K562 (cell line): ENCODE measurements around the gene HSPA4. TPM values are rescaled to one million over a fixed set of nuclear protein-coding genes. Genes with fewer than 3 reads are reported as not detected.

Experiments
- ATAC-seq: fragments of 200-7000 bp; cut with Tn5 transposase; 3 replicates; pipeline ENCODE4 v1.9.1; 2020; ENCODE audit warnings: moderate library complexity
- BruUV-seq: library from RNA; stranded (reverse); fragments of 400-500 nt; replicated peaks from 2 replicates; lab custom pipeline; 2021; lab: Mats Ljungman, UMichigan
- CTCF ChIA-PET: fragments of 300-600 bp; formaldehyde crosslinking; extraction: SDS; loops from one replicate; lab custom pipeline; 2021; ENCODE audit warnings: low intra/inter-chr PET ratio; lab: Yijun Ruan, JAX
- POLR2A ChIA-PET: fragments of 300-600, 350-650 bp; sonication (Branson Sonifier 250); formaldehyde crosslinking; extraction: SDS; loops from one replicate; lab custom pipeline; 2021; ENCODE audit warnings: antibody characterized with exemption, inconsistent platforms; lab: Yijun Ruan, JAX
- DNase-seq, 4 experiments: peaks; one replicate each; pipeline versions ENCODE4 v3.0.0 to v3.0.0-alpha.2; 2011 to 2018; ENCODE audit warnings: low spot score in 3 of 4, mixed read lengths in 3 of 4; ENCODE audit errors: extremely low read depth in 1 of 4
- FAIRE-seq: peaks from 2 replicates; lab custom pipeline; 2011; peaks lifted over from hg19 to GRCh38; lab: Jason Lieb, UNC
- H2AFZ ChIP-seq: 2 replicates; pipeline ENCODE4 v1.6.0; 2011; ENCODE audit warnings: low read depth, low read length, control low read depth, inconsistent platforms
- H3K27ac ChIP-seq: fragments of 200-600 bp; 3 replicates; pipeline ENCODE4 v1.8.0; 2011; ENCODE audit warnings: low read depth, mild to moderate bottlenecking, control low read depth, inconsistent platforms, low read length, moderate library complexity, mixed read lengths; ENCODE audit errors: extremely low read depth
- H3K27me3 ChIP-seq, 2 experiments: fragments of 300-600 bp in 1 of 2; 2 replicates in 1 of 2; 3 replicates in 1 of 2; pipeline versions ENCODE4 v1.6.0 to v1.8.0; 2011; ENCODE audit warnings: inconsistent platforms in 2 of 2, low read length in 2 of 2, mild to moderate bottlenecking in 1 of 2, mixed read lengths in 1 of 2, moderate library complexity in 1 of 2; ENCODE audit not compliant: control insufficient read depth in 2 of 2, insufficient read depth in 2 of 2
- H3K36me3 ChIP-seq: fragments of 300-600 bp; 3 replicates; pipeline ENCODE4 v1.8.0; 2011; ENCODE audit warnings: mild to moderate bottlenecking, low read length, inconsistent platforms; ENCODE audit not compliant: control insufficient read depth, insufficient read depth
- H3K4me1 ChIP-seq, 2 experiments: fragments of 200-600 bp in 1 of 2; replicated peaks in 1 of 2; 2 replicates in 1 of 2; 3 replicates in 1 of 2; pipeline versions ENCODE4 v1.5.1 to v1.8.0; 2011; ENCODE audit warnings: inconsistent platforms in 2 of 2, low read length in 2 of 2, mild to moderate bottlenecking in 1 of 2, mixed read lengths in 1 of 2, moderate library complexity in 1 of 2; ENCODE audit not compliant: control insufficient read depth in 2 of 2, insufficient read depth in 2 of 2
- H3K4me2 ChIP-seq: 2 replicates; pipeline ENCODE4 v1.6.1; 2011; ENCODE audit warnings: low read length, control low read depth, inconsistent platforms, mixed read lengths; ENCODE audit not compliant: insufficient read depth
- H3K4me3 ChIP-seq: fragments of 200-600 bp; sonication (generic), shearing (Covaris generic); 2 replicates; pipeline ENCODE4 v1.5.1; 2016; ENCODE audit warnings: control low read depth, inconsistent platforms
- H3K79me2 ChIP-seq: fragments of 200-600 bp; 3 replicates; pipeline ENCODE4 v1.8.0; 2011; ENCODE audit warnings: low read length, inconsistent platforms; ENCODE audit not compliant: control insufficient read depth, insufficient read depth
- H3K9ac ChIP-seq, 2 experiments: 2 replicates each; pipeline versions ENCODE4 v1.6.0 to v1.6.1; 2011; ENCODE audit warnings: low read depth in 2 of 2, low read length in 2 of 2, control low read depth in 1 of 2, inconsistent platforms in 1 of 2, mild to moderate bottlenecking in 1 of 2, mixed read lengths in 1 of 2; ENCODE audit not compliant: insufficient read depth in 1 of 2
- H3K9me1 ChIP-seq: one replicate; pipeline ENCODE4 v1.6.0; 2011; ENCODE audit warnings: inconsistent platforms, mild to moderate bottlenecking, low read length, moderate library complexity; ENCODE audit not compliant: control insufficient read depth, insufficient read depth
- H3K9me3 ChIP-seq: replicated peaks from 2 replicates; pipeline ENCODE4 v1.5.1; 2011; ENCODE audit warnings: low read depth, low read length, inconsistent platforms; ENCODE audit not compliant: control insufficient read depth, insufficient read depth
- H4K20me1 ChIP-seq: replicated peaks from 2 replicates; pipeline ENCODE4 v1.6.1; 2011; ENCODE audit warnings: low read length, inconsistent platforms, mixed read lengths; ENCODE audit not compliant: control insufficient read depth, insufficient read depth
- ATF6 ChIP-seq: sonication (generic); formaldehyde crosslinking; IDR thresholded peaks from 2 replicates; pipeline ENCODE4 v1.4.0; 2020; ENCODE audit warnings: mild to moderate bottlenecking, missing genetic modification reagents
- ESRRA ChIP-seq: fragments of 450-650 bp; IDR thresholded peaks from 2 replicates; pipeline ENCODE4 v1.6.1; 2014; ENCODE audit warnings: low read depth, mild to moderate bottlenecking, moderate library complexity, borderline replicate concordance
- FUS ChIP-seq: fragments of 200-400 bp; formaldehyde crosslinking; optimal IDR thresholded peaks from 2 replicates; pipeline ENCODE3; 2017; ENCODE audit warnings: low read depth, low read length
- IRF2 ChIP-seq: sonication (generic); formaldehyde crosslinking; IDR thresholded peaks from 2 replicates; pipeline ENCODE4 v1.8.1; 2022; ENCODE audit warnings: mild to moderate bottlenecking, missing genetic modification reagents
- KLF16 ChIP-seq: IDR thresholded peaks from 2 replicates; pipeline ENCODE4 v1.6.1; 2016; ENCODE audit warnings: antibody characterized with exemption
- NUFIP1 ChIP-seq: fragments of 450-650 bp; IDR thresholded peaks from 2 replicates; pipeline ENCODE4 v1.6.1; 2018; ENCODE audit not compliant: partially characterized antibody
- TEAD1 ChIP-seq, 2 experiments: fragments of 450-650 bp in 1 of 2; sonication (generic) in 1 of 2; formaldehyde crosslinking; IDR thresholded peaks; 2 replicates each; pipeline versions ENCODE4 v1.4.0 to v1.8.0; 2020 to 2022; ENCODE audit warnings: mild to moderate bottlenecking in 2 of 2, missing genetic modification reagents in 1 of 2
- ZC3H4 ChIP-seq: sonication (generic); formaldehyde crosslinking; IDR thresholded peaks from 2 replicates; pipeline ENCODE4 v1.9.0; 2021; ENCODE audit warnings: missing genetic modification reagents, borderline replicate concordance
- WGBS: fragments of 100-300 bp; shearing (Covaris generic); methylation state at CpG from one replicate; pipeline ENCODE4 v1.1.6; 2016; ENCODE audit warnings: low coverage, mixed read lengths; ENCODE audit not compliant: insufficient coverage; ENCODE audit errors: missing lambda C conversion rate; 5-methylcytosine and 5-hydroxymethylcytosine counted together
- in situ Hi-C: fragments of 300-500 bp; cut with MboI; formaldehyde crosslinking; loops from 4 replicates; pipeline ENCODE4 v1.15.0; 2018; ENCODE audit warnings: inconsistent platforms, mixed read lengths
- intact Hi-C: fragments of 100-400 bp; cut with micrococcal nuclease; formaldehyde crosslinking; loops from 2 replicates; pipeline ENCODE4 v1.14.2; 2022
- polyA plus RNA-seq, 8 experiments: library from polyadenylated mRNA; depleted of rRNA in 4 of 8; stranded (reverse) in 5 of 8; unstranded in 3 of 8; fragments of >200 nt; fragmentation: Nextera tagmentation in 2 of 8; fragmentation: Illumina TruSeq in 1 of 8; extraction: Ambion mirVana in 2 of 8; extraction: Trizol in 1 of 8; gene quantifications; 2 replicates each; pipeline versions ENCODE4 v1.2.1 to v1.2.3, GENCODE V29; 2011 to 2014; ENCODE audit warnings: inconsistent platforms in 1 of 8, missing spikeins in 1 of 8
- total RNA-seq, 7 experiments: library from RNA; depleted of rRNA in 6 of 7; stranded (reverse); fragments of >200 nt in 6 of 7; fragmentation: Illumina TruSeq in 2 of 7; extraction: Trizol in 2 of 7; gene quantifications; 2 replicates each; pipeline versions ENCODE4 v1.2.1 to v1.2.3, GENCODE V29; 2011 to 2021; ENCODE audit warnings: low replicate concordance in 1 of 7
- TF ChIP-seq, protein P1 (sequence below): sonication (generic); formaldehyde crosslinking; IDR thresholded peaks from 2 replicates; pipeline ENCODE4 v1.8.0; 2022; ENCODE audit warnings: mild to moderate bottlenecking, low read depth, missing genetic modification reagents
- TF ChIP-seq, protein P2 (sequence below): fragments of 250-450 bp; sonication (Bioruptor Pico); IDR thresholded peaks from 2 replicates; pipeline ENCODE4 v1.8.0; 2022; ENCODE audit warnings: moderate library complexity, mild to moderate bottlenecking, inconsistent platforms

HSPA4 gene
- total and polyA plus RNA-seq, 9 of the 15 experiments (the other 6 are each of a cell fraction or from before 2014, with no cell fraction given): 90.3 to 286 (median 148) TPM

DNA sequence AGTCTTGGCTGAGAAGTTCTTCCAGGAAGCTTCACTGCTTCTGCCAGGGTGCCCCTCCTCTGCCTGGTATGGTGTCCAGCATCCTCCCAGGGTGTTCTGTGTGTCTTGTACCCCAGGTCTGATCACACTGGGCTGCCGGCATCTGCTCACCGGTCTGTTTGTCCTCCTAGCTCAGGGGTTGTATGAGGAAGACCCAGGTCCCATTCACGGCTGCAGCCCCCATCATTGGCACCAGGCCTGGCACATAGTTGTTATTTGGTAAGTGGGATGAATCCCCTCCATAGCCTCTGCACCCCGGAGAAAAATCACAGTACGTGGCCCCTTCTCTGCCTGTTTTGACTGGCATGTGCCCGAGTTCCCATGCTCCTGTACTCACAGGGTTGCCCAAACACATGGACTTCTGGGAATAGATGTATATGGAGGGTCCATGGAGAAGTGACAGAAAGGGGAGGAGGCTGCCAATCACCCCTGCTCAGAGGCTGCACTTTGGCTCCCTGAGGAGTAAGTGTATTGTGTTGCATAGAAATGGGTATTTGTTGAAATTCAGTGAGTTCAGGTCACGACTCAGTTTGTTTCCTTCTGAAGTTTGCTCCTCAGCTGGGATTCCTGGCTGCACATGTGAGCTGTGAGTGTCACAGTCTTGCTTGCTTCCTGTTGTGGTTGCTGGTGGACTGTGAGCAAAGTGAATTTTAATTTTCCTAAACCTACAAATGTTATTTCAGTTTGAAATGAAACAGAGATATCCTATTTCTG, 96.2 kb downstream of the HSPA4 start:
- CTCF ChIA-PET: no interaction called here

More for the DNA sequence above, 96.2 kb downstream of the HSPA4 start:
- no peak overlapping the region for H3K4me3 ChIP-seq
- FAIRE-seq (no peak), ATAC-seq (no peak), DNase-seq (no peak)
- no peaks in the 10 kb centered on the region for H3K36me3 ChIP-seq
- in situ Hi-C loops: no loop called here
- peaks cover 8 to 19% of the 10 kb centered on the region in 2 experiments; a peak in 4 of 5 replicates for H3K27me3 ChIP-seq
- 14% methylated on average over 7 of the region's 7 CpGs for WGBS
- TF ChIP-seq, protein P1, sequence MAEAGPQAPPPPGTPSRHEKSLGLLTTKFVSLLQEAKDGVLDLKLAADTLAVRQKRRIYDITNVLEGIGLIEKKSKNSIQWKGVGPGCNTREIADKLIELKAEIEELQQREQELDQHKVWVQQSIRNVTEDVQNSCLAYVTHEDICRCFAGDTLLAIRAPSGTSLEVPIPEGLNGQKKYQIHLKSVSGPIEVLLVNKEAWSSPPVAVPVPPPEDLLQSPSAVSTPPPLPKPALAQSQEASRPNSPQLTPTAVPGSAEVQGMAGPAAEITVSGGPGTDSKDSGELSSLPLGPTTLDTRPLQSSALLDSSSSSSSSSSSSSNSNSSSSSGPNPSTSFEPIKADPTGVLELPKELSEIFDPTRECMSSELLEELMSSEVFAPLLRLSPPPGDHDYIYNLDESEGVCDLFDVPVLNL (CRISPR knock-in tag): no peak
- no peak for TF ChIP-seq IRF2 (CRISPR knock-in tag)
- no peak for TF ChIP-seq TEAD1 (CRISPR knock-in tag; IDR thresholded peaks at IDR 0.05)
- no peak for TF ChIP-seq ATF6
- no peak for TF ChIP-seq ESRRA
- no peak for TF ChIP-seq FUS
- no peak for TF ChIP-seq ZC3H4
- TF ChIP-seq, protein P2, sequence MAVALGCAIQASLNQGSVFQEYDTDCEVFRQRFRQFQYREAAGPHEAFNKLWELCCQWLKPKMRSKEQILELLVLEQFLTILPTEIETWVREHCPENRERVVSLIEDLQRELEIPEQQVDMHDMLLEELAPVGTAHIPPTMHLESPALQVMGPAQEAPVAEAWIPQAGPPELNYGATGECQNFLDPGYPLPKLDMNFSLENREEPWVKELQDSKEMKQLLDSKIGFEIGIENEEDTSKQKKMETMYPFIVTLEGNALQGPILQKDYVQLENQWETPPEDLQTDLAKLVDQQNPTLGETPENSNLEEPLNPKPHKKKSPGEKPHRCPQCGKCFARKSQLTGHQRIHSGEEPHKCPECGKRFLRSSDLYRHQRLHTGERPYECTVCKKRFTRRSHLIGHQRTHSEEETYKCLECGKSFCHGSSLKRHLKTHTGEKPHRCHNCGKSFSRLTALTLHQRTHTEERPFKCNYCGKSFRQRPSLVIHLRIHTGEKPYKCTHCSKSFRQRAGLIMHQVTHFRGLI: no peak
- TF ChIP-seq NUFIP1: no peak
- TF ChIP-seq KLF16: no peak
- intact Hi-C loops: no loop called here
- BruUV-seq: no TSS peak
- no peak overlapping the region for H3K4me2 ChIP-seq
- no peaks in the 10 kb centered on the region for H3K9me1 ChIP-seq
- no peaks in the 10 kb centered on the region for H3K4me1 ChIP-seq
- no peak overlapping the region for H3K27ac ChIP-seq
- H3K9me3 ChIP-seq: no peaks in the 10 kb centered on the region
- no peak overlapping the region for H3K9ac ChIP-seq
- POLR2A ChIA-PET: no interaction called here
- no peaks in the 10 kb centered on the region for H3K79me2 ChIP-seq
- H2AFZ ChIP-seq: peak overlapping the region; percentile 56
- H4K20me1 ChIP-seq: no peaks in the 10 kb centered on the region
